ENCODE measurements around the gene ZSCAN9.

- no peak for TF ChIP-seq CTCF (IDR thresholded peaks at IDR 0.05; ENCODE audit: low read depth, low read length, poor library complexity, severe bottlenecking)
- TF ChIP-seq EZH2phosphoT487 (IDR thresholded peaks at IDR 0.05; ENCODE audit: borderline replicate concordance, low read length): no peak
Observed at GRCh38 chr6:28257042-28257441, 32.0 kb downstream of the ZSCAN9 start.
